WTC11 (cell line): ENCODE measurements around the gene GOLGA2. TPM values are rescaled to one million over a fixed set of nuclear protein-coding genes. Genes with fewer than 3 reads are reported as not detected.

ENCODE experiments used
- ATAC-seq: fragments of 200-7000 bp; cut with Tn5 transposase; 2 replicates; pipeline ENCODE4 v1.10.0; 2021; ENCODE audit warnings: mild to moderate bottlenecking, moderate library complexity
- CTCF ChIA-PET: fragments of 300-600 bp; sonication (Branson Sonifier 250); formaldehyde crosslinking; loops from one replicate; lab custom pipeline; 2021; ENCODE audit warnings: antibody characterized with exemption; lab: Charles Lee
- POLR2A ChIA-PET: fragments of 350-600 bp; sonication (Branson Sonifier 250); formaldehyde crosslinking; loops from one replicate; lab custom pipeline; 2021; ENCODE audit warnings: antibody characterized with exemption; lab: Charles Lee
- DNase-seq: peaks from one replicate; pipeline ENCODE4 v3.0.0; 2021; ENCODE audit warnings: low spot score
- H3K27ac Mint-ChIP-seq: 2 replicates; pipeline ENCODE4 v1.8.0; 2021; ENCODE audit warnings: mixed read lengths
- H3K27me3 Mint-ChIP-seq: 2 replicates; pipeline ENCODE4 v1.8.0; 2021; ENCODE audit warnings: low read depth, mild to moderate bottlenecking, moderate library complexity, mixed read lengths
- H3K36me3 Mint-ChIP-seq: 2 replicates; pipeline ENCODE4 v1.8.0; 2021; ENCODE audit warnings: mixed read lengths
- H3K4me1 Mint-ChIP-seq: 2 replicates; pipeline ENCODE4 v1.8.0; 2022; ENCODE audit warnings: mixed read lengths
- H3K4me3 Mint-ChIP-seq: 2 replicates; pipeline ENCODE4 v1.8.0; 2021; ENCODE audit warnings: mild to moderate bottlenecking, moderate library complexity, mixed read lengths
- H3K9me3 Mint-ChIP-seq: 2 replicates; pipeline ENCODE4 v1.8.0; 2021; ENCODE audit warnings: mixed read lengths
- CBFB ChIP-seq: sonication (generic); formaldehyde crosslinking; IDR thresholded peaks from 2 replicates; pipeline ENCODE4 v1.8.1; 2022; ENCODE audit warnings: mild to moderate bottlenecking, low read depth, missing genetic modification reagents
- CREM ChIP-seq: sonication (generic); formaldehyde crosslinking; IDR thresholded peaks from 2 replicates; pipeline ENCODE4 v1.8.1; 2022; ENCODE audit warnings: mild to moderate bottlenecking, missing genetic modification reagents, moderate library complexity
- ESRRA ChIP-seq: sonication (generic); formaldehyde crosslinking; IDR thresholded peaks from 2 replicates; pipeline ENCODE4 v1.8.1; 2022; ENCODE audit warnings: mild to moderate bottlenecking, missing genetic modification reagents, borderline replicate concordance
- GRHL2 ChIP-seq: fragments of 250-450 bp; sonication (Bioruptor Pico); IDR thresholded peaks from 2 replicates; pipeline ENCODE4 v1.8.0; 2022; ENCODE audit warnings: mild to moderate bottlenecking, moderate library complexity; ENCODE audit not compliant: insufficient replicate concordance, severe bottlenecking
- MXD4 ChIP-seq: fragments of 250-450 bp; sonication (Bioruptor Pico); IDR thresholded peaks from 2 replicates; pipeline ENCODE4 v1.8.0; 2021; ENCODE audit warnings: mild to moderate bottlenecking, moderate library complexity, borderline replicate concordance
- NFE2L1 ChIP-seq: sonication (generic); formaldehyde crosslinking; IDR thresholded peaks from 2 replicates; pipeline ENCODE4 v1.8.1; 2023; ENCODE audit warnings: missing genetic modification reagents
- NFYB ChIP-seq: sonication (generic); formaldehyde crosslinking; conservative IDR thresholded peaks from 2 replicates; pipeline ENCODE4 v1.8.0; 2022; ENCODE audit warnings: low read depth, missing genetic modification reagents
- NR3C1 ChIP-seq: sonication (generic); formaldehyde crosslinking; conservative IDR thresholded peaks from 2 replicates; pipeline ENCODE4 v1.8.1; 2023; ENCODE audit warnings: low read depth, mild to moderate bottlenecking, missing genetic modification reagents
- OVOL2 ChIP-seq: fragments of 250-450 bp; sonication (Bioruptor Pico); IDR thresholded peaks from 2 replicates; pipeline ENCODE4 v1.9.0; 2021; ENCODE audit warnings: mild to moderate bottlenecking, borderline replicate concordance
- SMAD4 ChIP-seq: sonication (generic); formaldehyde crosslinking; IDR thresholded peaks from 2 replicates; pipeline ENCODE4 v1.8.0; 2022; ENCODE audit warnings: mild to moderate bottlenecking, missing genetic modification reagents
- ZNF121 ChIP-seq: sonication (generic); formaldehyde crosslinking; IDR thresholded peaks from 2 replicates; pipeline ENCODE4 v1.8.0; 2023; ENCODE audit warnings: missing genetic modification reagents
- ZNF219 ChIP-seq: sonication (generic); formaldehyde crosslinking; IDR thresholded peaks from 2 replicates; pipeline ENCODE4 v1.8.0; 2023; ENCODE audit warnings: missing genetic modification reagents, mild to moderate bottlenecking, borderline replicate concordance
- ZNF317 ChIP-seq: sonication (generic); formaldehyde crosslinking; IDR thresholded peaks from 2 replicates; pipeline ENCODE4 v1.8.1; 2023; ENCODE audit warnings: low read depth, mild to moderate bottlenecking, moderate library complexity, missing genetic modification reagents, borderline replicate concordance
- total RNA-seq: library from RNA; stranded (reverse); gene quantifications from 3 replicates; pipeline ENCODE4 v1.2.3, GENCODE V29; 2021
- TF ChIP-seq, protein P1 (sequence below): sonication (generic); formaldehyde crosslinking; IDR thresholded peaks from 2 replicates; pipeline ENCODE4 v1.8.1; 2022; ENCODE audit warnings: low read depth, mild to moderate bottlenecking, moderate library complexity, missing genetic modification reagents, borderline replicate concordance
- TF ChIP-seq, protein P2 (sequence below): sonication (generic); formaldehyde crosslinking; IDR thresholded peaks from 2 replicates; pipeline ENCODE4 v1.8.1; 2022; ENCODE audit warnings: mild to moderate bottlenecking, moderate library complexity, missing genetic modification reagents
- TF ChIP-seq, protein P3 (sequence below): sonication (generic); formaldehyde crosslinking; IDR thresholded peaks from 2 replicates; pipeline ENCODE4 v1.8.0; 2022; ENCODE audit warnings: mild to moderate bottlenecking, missing genetic modification reagents
- TF ChIP-seq, protein P4 (sequence below): fragments of 250-450 bp; sonication (Bioruptor Pico); IDR thresholded peaks from 2 replicates; pipeline ENCODE4 v1.8.0; 2021; ENCODE audit warnings: mild to moderate bottlenecking
- TF ChIP-seq, protein P5 (sequence below): sonication (generic); formaldehyde crosslinking; IDR thresholded peaks from 2 replicates; pipeline ENCODE4 v1.8.0; 2022; ENCODE audit warnings: mild to moderate bottlenecking, missing genetic modification reagents

GOLGA2 gene
- total RNA-seq, 1 experiment from 2014 or later = 66.3 TPM

DNA sequence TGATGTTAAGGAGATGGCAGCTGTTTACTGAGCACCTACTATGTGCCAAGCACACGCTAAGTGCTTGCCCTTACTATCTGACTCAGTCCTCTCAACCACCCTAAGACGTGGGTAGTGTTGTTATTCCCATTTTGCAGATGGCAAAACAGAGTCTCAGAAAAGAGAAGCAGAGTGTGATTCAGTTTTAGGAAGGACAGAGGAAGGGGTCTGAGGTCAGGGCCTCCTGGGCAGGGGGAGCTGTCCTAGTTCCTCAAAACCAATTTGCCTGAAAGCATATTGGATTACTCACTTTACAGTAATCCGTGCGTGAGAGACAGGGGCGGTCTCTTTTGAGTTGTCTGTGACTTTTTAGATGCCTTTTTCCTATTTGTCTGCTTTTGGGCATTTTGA lies 49.4 kb downstream of the GOLGA2 start:
- POLR2A ChIA-PET = no interaction called here

DNA sequence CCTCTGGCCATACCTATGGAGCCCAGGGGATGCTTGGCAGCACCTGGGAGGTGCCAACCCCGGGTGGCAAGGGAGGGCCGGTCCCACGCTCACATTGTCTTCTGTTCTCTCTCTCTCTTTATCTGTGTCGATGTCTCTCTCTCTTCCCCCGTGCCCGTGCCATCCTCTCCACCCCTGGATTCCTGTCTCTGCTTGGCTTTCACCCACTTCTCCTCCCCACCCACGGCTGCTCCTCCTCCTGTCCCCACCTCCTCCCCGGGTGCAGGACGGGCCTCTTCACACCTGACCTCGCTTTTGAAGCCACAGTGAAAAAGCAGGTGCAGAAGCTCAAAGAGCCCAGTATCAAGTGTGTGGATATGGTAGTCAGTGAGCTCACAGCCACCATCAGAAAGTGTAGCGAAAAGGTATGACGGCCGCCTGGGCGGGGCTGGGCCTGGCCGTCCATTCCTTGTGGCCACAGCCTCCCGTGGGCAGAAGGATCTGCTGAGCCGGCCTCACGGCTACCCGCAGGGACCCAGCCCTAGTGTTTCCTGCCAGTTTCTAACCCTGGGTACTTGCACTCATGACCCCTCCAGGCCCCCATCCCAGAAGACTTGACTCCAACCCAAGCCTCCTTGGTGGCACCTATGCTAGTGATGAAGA lies 49.9 kb downstream of the GOLGA2 start:
- DNase-seq = no peak
- Mint-ChIP-seq H3K4me3 (no peak overlapping the region), H3K27ac (no peak overlapping the region), H3K36me3 (peaks cover 17% of the 10 kb centered on the region), H3K9me3 (no peaks in the 10 kb centered on the region), H3K27me3 (no peaks in the 10 kb centered on the region; the same call in 1 of the 2 replicates), H3K4me1 (no peaks in the 10 kb centered on the region)
- ChIA-PET CTCF (interaction anchor here (1.0 kb wide), 1 partner anchor 33 kb away, joined by 3 read pairs; no protein-coding TSS in a partner anchor), POLR2A (interaction anchor here (0.6 kb wide), 1 partner anchor 723 kb away, joined by 5 read pairs; no protein-coding TSS in a partner anchor)
- no peak for ATAC-seq
- no peak for TF ChIP-seq ZNF121
- no peak for TF ChIP-seq MXD4 (CRISPR knock-in tag)
- TF ChIP-seq NFYB (CRISPR knock-in tag) = no peak
- TF ChIP-seq, protein P1, sequence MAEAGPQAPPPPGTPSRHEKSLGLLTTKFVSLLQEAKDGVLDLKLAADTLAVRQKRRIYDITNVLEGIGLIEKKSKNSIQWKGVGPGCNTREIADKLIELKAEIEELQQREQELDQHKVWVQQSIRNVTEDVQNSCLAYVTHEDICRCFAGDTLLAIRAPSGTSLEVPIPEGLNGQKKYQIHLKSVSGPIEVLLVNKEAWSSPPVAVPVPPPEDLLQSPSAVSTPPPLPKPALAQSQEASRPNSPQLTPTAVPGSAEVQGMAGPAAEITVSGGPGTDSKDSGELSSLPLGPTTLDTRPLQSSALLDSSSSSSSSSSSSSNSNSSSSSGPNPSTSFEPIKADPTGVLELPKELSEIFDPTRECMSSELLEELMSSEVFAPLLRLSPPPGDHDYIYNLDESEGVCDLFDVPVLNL (CRISPR knock-in tag) = no peak
- no peak for TF ChIP-seq OVOL2 (CRISPR knock-in tag)
- no peak for TF ChIP-seq ZNF317 (CRISPR knock-in tag)
- TF ChIP-seq, protein P2, sequence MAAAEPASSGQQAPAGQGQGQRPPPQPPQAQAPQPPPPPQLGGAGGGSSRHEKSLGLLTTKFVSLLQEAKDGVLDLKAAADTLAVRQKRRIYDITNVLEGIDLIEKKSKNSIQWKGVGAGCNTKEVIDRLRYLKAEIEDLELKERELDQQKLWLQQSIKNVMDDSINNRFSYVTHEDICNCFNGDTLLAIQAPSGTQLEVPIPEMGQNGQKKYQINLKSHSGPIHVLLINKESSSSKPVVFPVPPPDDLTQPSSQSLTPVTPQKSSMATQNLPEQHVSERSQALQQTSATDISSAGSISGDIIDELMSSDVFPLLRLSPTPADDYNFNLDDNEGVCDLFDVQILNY (CRISPR knock-in tag) = no peak
- TF ChIP-seq NR3C1 (CRISPR knock-in tag) = no peak
- TF ChIP-seq GRHL2 (CRISPR knock-in tag) = no peak
- no peak for TF ChIP-seq ESRRA (CRISPR knock-in tag)
- TF ChIP-seq CBFB (CRISPR knock-in tag) = no peak
- TF ChIP-seq, protein P3, sequence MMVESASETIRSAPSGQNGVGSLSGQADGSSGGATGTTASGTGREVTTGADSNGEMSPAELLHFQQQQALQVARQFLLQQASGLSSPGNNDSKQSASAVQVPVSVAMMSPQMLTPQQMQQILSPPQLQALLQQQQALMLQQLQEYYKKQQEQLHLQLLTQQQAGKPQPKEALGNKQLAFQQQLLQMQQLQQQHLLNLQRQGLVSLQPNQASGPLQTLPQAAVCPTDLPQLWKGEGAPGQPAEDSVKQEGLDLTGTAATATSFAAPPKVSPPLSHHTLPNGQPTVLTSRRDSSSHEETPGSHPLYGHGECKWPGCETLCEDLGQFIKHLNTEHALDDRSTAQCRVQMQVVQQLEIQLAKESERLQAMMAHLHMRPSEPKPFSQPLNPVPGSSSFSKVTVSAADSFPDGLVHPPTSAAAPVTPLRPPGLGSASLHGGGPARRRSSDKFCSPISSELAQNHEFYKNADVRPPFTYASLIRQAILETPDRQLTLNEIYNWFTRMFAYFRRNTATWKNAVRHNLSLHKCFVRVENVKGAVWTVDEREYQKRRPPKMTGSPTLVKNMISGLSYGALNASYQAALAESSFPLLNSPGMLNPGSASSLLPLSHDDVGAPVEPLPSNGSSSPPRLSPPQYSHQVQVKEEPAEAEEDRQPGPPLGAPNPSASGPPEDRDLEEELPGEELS (CRISPR knock-in tag) = no peak
- TF ChIP-seq, protein P4, sequence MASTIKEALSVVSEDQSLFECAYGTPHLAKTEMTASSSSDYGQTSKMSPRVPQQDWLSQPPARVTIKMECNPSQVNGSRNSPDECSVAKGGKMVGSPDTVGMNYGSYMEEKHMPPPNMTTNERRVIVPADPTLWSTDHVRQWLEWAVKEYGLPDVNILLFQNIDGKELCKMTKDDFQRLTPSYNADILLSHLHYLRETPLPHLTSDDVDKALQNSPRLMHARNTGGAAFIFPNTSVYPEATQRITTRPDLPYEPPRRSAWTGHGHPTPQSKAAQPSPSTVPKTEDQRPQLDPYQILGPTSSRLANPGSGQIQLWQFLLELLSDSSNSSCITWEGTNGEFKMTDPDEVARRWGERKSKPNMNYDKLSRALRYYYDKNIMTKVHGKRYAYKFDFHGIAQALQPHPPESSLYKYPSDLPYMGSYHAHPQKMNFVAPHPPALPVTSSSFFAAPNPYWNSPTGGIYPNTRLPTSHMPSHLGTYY (CRISPR knock-in tag) = no peak
- TF ChIP-seq ZNF219 (CRISPR knock-in tag) = no peak
- no peak for TF ChIP-seq SMAD4 (CRISPR knock-in tag)

More for the DNA sequence above, 49.4 kb downstream of the GOLGA2 start:
- TF ChIP-seq NR3C1 (CRISPR knock-in tag) = no peak
- TF ChIP-seq CREM (CRISPR knock-in tag) = no peak
- no peak for TF ChIP-seq ESRRA (CRISPR knock-in tag)
- no peak for TF ChIP-seq NFE2L1 (CRISPR knock-in tag)
- TF ChIP-seq, protein P5, sequence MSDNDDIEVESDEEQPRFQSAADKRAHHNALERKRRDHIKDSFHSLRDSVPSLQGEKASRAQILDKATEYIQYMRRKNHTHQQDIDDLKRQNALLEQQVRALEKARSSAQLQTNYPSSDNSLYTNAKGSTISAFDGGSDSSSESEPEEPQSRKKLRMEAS = no peak
- TF ChIP-seq, all 79 proteins: peak for 0
- Mint-ChIP-seq H3K4me3 (no peak overlapping the region), H3K4me1 (no peaks in the 10 kb centered on the region), H3K27ac (no peak overlapping the region), H3K36me3 (peaks cover 11% of the 10 kb centered on the region), H3K9me3 (no peaks in the 10 kb centered on the region), H3K27me3 (no peaks in the 10 kb centered on the region; the same call in 1 of the 2 replicates)
- CTCF ChIA-PET = interaction anchor here (1.0 kb wide), 1 partner anchor 33 kb away, joined by 3 read pairs; no protein-coding TSS in a partner anchor
- no peak for DNase-seq
- ATAC-seq = no peak
